Measurements from ENCODE around the gene AQP6.

- no peak for TF ChIP-seq CTCF (IDR thresholded peaks at IDR 0.05)
- no peak for TF ChIP-seq POLR2AphosphoS5 (IDR thresholded peaks at IDR 0.05; ENCODE audit: low read depth, low read length)
- TF ChIP-seq REST (IDR thresholded peaks at IDR 0.05; ENCODE audit: insufficient read depth in 1 of 2, low read depth in 2 of 2, low read length in 1 of 2), result no peak
These were observed 40.8 kb downstream of the AQP6 start for GRCh38 chr12:50013361-50014147.

Data from Panc1 (cell line).